Epidermal melanocyte (primary cell): Measurements from ENCODE around the gene B4GALT3.

Source experiments
- DNase-seq: peaks from one replicate; pipeline ENCODE4 v3.0.0; 2011; ENCODE audit warnings: low spot score; ENCODE audit not compliant: insufficient read length

B4GALT3 gene

DNA sequence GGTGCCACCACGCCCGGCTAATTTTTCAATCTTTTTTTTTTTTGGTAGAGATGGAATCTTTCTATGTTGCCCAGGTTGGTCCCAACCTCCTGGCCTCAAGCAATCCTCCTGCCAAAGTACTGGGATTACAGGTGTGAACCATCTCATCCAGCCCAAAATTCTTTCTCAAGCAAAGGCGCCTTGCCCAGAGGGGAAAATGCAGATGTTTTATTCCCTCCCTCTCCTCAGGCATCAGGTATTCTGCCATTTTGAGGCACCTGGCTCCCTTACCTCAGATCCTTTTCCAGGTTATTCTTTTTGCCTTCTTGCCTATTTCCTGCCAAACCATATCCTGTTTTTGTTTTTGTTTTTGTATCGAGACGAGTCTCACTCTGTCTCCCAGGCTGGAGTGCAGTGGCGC lies 11.1 kb upstream of the B4GALT3 start:
- no peak for DNase-seq

GRCh38 chr1:161187311-161187710 lies 10.0 kb upstream of the B4GALT3 start:
- DNase-seq, result no peak

DNA sequence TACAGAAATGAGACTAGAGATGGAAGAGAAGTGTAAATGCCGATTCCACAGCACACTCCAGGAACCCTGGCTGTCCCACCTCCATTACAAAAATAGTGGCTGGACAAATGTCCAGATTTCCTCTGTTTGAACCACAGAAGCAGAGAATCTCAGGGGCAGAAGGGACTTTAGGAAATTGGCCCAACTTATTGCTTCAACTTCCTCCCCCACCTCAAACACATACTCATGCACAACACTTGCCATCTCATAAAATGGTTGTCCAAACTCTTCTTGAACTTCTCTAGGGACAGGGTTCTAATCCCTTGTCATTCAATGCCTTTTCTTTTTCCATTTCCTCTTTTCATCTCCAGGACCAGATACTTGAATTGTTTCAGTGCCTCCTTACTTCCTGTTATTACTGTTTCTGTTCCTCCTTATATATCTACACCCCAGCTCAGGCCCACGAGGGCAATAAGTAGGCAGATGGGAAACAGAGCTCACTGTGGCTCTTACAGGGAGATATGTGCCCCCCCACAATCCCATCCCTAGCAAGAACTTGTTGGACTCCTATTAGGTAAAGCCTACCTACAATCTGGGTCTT lies 8.5 kb upstream of the B4GALT3 start:
- no peak for DNase-seq

- peak; percentile 94 for DNase-seq
Measured at GRCh38 chr1:161185282-161185682, 8.0 kb upstream of the B4GALT3 start.

DNA sequence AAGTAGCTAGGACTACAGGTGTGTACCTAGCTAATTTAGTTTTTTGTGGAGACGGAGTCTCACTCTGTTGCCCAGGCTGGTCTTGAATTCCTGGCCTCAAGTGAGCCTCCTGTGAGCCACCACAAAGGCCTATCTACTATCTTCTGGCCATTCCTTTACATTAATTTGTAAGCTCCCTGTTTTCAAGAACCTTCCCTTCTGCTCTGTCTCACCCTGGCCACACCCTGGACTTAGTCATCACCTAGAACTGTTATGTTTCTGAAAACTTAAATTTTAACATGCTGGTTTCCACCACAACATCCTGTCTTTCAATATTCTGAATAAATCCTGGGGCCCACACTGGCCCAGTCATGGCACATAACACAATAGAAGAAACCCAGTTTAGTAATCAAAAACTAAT lies 4.9 kb upstream of the B4GALT3 start:
- no peak for DNase-seq

GRCh38 chr1:161180639-161181038 lies 3.3 kb upstream of the B4GALT3 start:
- DNase-seq, result no peak

- DNase-seq, result no peak
Measured at GRCh38 chr1:161179698-161180097, 2.4 kb upstream of the B4GALT3 start.

GRCh38 chr1:161177936-161178244 lies 583 bp upstream of the B4GALT3 start:
- no peak for DNase-seq

DNA sequence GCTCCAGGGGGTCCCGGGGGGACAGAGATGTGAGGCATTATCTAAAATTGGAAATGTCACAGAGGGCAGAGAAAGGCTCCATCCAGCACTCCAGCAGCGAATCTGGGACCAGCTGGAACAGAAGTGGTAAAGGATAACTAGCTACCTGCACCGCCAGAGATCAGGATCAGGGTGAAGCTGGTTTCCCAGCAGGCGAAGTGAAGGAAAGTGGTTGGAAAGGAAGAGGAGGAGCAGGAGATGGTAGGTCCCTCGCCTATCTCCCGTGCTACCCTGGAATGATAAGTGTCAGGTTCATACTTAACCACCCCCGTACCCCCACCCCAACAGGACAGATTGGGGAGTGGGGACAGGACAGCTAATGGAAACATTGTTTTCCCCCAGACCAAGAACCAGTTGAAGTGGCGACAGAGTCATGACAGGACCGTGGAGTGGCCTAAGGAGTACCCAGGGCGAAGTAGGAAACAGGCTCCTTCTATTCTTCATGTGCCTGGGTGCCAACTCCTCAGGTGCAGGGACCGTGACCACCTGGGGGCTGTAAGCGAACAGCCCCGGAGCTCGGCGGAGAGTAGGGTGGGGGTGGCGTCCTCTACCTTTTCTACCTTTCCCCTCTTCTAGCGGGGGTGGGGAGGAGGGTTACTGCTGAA lies 717 bp downstream of the B4GALT3 start:
- DNase-seq, result no peak

- DNase-seq, result no peak
Measured at GRCh38 chr1:161175771-161176453, 1.4 kb downstream of the B4GALT3 start.

DNA sequence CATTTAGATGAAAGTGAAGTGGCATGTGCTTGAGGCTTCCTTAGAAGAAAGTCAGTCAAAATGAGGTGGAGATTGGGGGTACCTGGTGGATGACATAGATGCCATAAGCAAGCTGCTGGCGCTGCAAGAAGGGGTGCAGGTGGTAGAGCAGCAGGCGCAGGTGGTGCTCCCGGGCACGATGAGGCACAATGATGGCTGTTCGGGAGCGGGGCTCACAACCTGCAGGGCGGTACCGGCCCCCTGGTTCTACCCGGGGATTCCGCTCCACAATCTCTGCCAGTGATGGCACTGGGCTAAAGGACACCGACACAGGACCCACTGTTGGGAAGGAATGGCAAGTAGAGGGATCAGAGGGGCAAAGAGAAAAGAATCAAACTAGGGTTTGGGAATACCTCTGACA lies 2.4 kb downstream of the B4GALT3 start:
- DNase-seq, result no peak

DNA sequence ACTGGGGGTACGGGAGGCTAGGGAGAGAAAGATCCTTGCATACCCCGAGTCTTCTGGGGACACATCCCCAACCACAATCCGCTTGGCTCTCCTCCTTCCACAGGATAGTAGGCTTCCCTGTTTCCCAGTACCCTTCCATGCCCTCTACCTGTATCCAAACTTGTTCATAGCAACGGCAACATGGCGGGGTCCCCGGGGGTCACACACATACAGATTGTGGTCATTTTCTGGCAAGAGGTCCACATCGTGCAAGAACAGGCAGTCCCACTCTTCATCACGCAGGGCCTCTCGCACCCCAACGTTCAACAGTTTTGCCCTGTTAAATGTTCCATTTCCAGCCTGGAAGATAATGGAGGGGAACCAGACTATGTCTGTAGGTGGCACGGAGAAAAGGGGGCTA lies 3.6 kb downstream of the B4GALT3 start:
- DNase-seq, result no peak

- no peak for DNase-seq
Measured at GRCh38 chr1:161172776-161173376, 4.4 kb downstream of the B4GALT3 start.

DNA sequence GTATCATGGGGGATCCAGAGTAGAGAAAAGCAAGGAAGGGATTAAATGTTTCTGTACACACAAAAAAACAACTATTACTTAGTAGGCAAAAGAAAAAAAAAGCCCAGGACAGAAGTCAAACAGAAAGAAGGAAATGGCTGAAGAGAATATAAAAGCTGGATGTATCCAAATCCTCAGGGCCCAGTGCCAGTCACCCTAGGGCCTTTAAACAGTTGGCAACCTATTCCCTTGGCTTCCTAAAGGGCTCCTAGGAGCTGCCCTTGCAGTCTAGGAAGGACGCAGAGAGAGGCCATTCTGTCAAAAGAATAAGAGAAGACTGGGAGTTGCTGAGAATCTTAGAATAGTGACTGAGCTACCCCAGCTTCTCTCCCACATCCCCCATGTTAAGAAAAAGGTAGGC lies 5.0 kb downstream of the B4GALT3 start:
- DNase-seq, result no peak

DNA sequence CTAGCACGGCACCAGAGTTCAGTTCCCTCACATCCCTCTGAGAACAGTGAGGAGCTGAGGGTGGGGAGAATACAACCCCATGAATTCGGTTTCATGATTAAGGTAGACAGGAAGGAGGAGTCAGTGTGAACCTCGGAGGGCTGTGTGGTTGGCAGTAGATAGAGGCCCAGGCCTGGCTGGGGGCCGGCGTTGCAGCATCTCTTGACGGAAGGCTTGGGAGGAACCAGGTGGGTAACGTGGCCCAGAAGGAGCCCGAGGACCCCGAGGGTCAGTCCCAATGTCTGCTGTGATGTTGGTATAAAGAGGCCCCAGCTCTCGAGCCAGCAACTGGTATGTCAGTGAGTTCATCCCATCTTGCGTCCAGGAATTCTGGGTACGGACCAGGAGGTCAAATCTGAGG lies 5.6 kb downstream of the B4GALT3 start:
- DNase-seq, result no peak

DNA sequence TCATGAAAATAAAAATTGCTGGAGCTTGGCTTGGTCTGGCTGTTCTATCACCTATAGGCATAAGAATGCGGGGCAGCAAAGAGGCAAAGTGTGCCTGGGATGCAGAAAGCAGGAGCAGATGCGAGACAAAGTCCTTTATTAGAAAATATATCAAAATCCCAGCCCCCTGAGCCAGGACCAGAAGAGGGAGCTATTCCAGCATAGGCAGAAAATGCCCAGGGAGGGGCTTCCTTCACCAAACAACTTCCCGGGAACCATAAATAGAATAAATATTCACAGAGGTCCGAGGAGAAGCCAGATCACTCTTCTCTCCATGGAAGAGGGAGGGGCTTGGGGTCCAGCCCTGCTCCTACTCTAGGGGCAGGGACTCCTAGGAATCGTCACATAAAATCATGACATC lies 6.1 kb downstream of the B4GALT3 start:
- no peak for DNase-seq

DNA sequence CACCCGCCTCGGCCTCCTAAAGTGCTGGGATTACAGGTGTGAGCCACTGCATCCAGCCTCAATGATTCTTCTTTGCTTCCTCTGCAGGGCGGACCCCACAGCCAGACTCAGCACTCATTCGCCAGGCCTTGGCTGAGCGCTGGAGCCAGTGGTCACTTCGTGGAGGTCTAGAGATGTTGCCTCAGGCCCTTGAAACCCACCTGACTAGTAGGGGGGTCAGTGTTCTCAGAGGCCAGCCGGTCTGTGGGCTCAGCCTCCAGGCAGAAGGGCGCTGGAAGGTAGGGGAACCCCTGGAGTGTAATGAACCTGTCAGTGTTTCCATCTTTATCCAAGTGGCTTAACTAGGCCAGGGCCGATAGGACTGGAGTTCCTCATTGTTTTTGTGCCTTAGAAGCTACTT lies 8.4 kb downstream of the B4GALT3 start:
- DNase-seq, result no peak

DNA sequence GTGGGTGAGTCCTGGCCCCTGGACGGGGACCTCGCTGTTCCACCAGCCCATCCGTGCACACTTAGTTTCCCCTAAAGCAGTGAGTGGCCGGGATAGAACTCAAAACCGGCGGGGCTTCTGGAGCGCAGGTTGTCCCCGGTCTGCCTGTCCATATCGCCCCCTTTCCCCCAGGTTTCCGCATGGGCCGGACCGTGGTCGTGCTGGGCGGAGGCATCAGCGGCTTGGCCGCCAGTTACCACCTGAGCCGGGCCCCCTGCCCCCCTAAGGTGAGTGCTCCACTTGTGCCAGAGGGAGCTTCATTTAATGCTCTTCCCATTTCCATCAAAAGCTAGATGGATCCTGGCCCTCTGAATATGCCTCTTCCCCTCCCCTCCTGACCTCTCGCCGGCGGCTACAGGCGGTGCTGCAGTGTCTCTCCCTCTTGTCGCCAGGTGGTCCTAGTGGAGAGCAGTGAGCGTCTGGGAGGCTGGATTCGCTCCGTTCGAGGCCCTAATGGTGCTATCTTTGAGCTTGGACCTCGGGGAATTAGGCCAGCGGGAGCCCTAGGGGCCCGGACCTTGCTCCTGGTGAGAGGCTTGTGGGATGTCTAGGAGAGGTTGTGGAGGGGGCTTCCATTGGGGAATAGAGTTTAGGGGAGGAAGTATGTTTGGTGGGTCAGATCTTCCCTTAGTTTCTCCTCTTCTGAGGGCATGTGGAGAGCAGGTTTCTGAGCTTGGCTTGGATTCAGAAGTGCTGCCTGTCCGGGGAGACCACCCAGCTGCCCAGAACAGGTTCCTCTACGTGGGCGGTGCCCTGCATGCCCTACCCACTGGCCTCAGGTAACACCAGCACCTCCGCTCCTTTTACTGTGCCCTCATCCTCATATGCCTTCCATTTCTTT lies 10.4 kb downstream of the B4GALT3 start:
- no peak for DNase-seq

DNA sequence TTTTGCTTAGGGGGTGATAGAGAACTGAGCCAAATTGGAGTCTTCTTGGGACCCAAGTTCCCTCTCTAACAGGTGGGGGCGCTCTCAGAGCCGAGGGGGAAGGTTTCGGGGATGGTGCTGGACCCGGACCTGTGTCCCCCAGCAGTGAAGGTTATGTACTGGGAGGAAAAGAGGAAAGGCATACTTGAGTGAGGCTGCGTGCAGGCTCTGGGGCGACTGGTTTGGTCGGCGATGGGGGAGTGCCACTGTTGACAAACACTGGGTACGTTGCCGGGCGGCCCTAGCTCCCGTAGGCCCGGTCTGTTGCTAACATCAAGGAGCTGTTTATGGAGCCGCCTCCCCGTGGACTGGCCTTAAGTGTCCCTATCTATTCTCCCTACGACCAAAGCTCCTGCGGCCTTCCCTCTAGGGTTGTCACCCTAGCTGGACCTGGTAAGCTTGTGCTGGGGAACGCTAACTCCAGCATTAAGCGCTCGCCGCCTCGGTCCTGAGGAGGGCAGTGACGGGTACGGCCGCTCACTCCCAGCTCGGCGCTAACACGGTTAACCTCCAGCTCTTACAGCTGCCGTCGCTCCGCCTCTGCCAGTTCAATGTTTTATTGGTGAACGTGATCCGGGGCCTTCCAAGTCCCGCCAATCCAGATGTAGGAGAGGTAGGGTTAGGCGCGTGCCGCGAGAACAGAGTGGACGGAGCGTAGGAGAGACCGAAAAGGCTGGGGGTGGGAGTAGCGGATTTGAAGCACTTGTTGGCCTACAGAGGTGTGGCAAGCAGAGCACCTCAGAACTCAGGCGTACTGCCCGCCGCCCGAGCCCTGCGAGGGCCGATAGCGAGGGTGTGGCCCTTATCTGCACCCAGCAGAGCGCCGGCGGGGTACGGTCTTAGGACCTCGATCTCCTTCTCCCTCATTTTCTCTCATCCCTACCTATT lies 11.3 kb downstream of the B4GALT3 start, which contains the start of gene PPOX:
TSS of gene PPOX (plus strand) at position 685 of the 927 bp plus-strand sequence. CDS start 422 bp downstream, outside the sequence.
- DNase-seq, result peak; percentile 93

DNA sequence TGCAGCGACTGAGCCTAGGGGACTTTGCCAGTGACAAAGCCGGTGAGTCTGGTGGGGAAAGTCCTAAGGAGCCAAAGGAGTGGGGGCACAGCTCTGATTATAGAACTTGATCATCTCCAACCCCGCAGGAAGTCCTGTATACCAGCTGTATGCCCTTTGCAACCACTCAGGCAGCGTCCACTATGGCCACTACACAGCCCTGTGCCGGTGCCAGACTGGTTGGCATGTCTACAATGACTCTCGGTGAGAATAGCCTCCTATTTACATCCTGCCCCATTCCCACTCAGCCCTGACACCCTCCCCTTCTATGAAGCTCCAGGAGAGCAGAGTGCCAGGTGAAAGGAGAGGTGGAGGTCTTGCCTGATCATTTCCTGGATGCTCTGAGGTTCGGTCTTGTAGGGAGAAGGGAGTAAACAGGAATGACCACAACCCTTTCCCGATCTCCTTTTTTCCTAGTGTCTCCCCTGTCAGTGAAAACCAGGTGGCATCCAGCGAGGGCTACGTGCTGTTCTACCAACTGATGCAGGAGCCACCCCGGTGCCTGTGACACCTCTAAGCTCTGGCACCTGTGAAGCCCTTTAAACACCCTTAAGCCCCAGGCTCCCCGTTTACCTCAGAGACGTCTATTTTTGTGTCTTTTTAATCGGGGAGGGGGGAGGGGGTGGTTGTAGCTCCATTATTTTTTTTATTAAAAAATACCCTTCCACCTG lies 12.3 kb downstream of the B4GALT3 start:
- no peak for DNase-seq
